Measurements from ENCODE around the gene KDM7A.
"Not testable (repeated sequence)": the region's sequence is repeated elsewhere in the genome, so short reads cannot be mapped to it uniquely, and the experiment has no call there.

KDM7A gene

DNA sequence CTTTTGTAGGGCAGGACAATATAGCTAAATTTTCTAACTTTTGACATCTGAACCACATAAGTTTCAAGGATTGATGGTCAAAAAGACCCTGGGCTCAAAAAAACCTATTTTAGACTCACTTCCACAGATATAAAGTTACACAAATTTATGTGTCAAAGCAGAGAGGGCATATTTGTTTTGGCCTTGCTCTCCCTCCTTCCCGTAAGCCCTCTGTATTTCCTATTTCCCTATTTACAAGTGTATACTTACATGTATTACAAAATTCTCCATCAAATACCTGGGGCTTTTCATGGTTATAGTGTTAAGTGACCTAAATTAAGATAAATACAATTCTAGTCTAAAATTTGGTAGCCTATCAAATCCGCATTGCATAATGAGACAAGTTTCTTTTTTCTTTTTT lies 2.6 kb downstream of the KDM7A start:
- Histone ChIP-seq H3K4me3 (replicated peaks; ENCODE audit: low read depth, low read length) (no peak overlapping the region), H3K27me3 (replicated peaks; ENCODE audit: control insufficient read depth, insufficient read depth, low read length) (0 out of 2 replicates have a peak, but pooled peaks cover 1% of the 10 kb centered on the region), H3K36me3 (ENCODE audit: control insufficient read depth, insufficient read depth, low read length) (no peaks in the 10 kb centered on the region)
- DNase-seq (ENCODE audit: extremely low read depth, insufficient read length) = no peak
- no peak for TF ChIP-seq CTCF (IDR thresholded peaks at IDR 0.05; ENCODE audit: insufficient read depth, low read length, poor library complexity, severe bottlenecking)

- no peak overlapping the region for H3K4me3 ChIP-seq (replicated peaks; ENCODE audit: low read depth, low read length)
- DNase-seq (ENCODE audit: extremely low read depth, insufficient read length) = no peak
- no peak for TF ChIP-seq CTCF (IDR thresholded peaks at IDR 0.05; ENCODE audit: insufficient read depth, low read length, poor library complexity, severe bottlenecking)
- no peaks in the 10 kb centered on the region for H3K27me3 ChIP-seq (replicated peaks; ENCODE audit: control insufficient read depth, insufficient read depth, low read length)
- H3K36me3 ChIP-seq (ENCODE audit: control insufficient read depth, insufficient read depth, low read length) = no peaks in the 10 kb centered on the region
Measured at GRCh38 chr7:140170375-140170774, 6.4 kb downstream of the KDM7A start.

- no peaks in the 10 kb centered on the region for H3K27me3 ChIP-seq (replicated peaks; ENCODE audit: control insufficient read depth, insufficient read depth, low read length)
- H3K4me3 ChIP-seq (replicated peaks; ENCODE audit: low read depth, low read length) = no peak overlapping the region
- DNase-seq (ENCODE audit: extremely low read depth, insufficient read length) = peak; percentile 8
- no peaks in the 10 kb centered on the region for H3K36me3 ChIP-seq (ENCODE audit: control insufficient read depth, insufficient read depth, low read length)
- no peak for TF ChIP-seq CTCF (IDR thresholded peaks at IDR 0.05; ENCODE audit: insufficient read depth, low read length, poor library complexity, severe bottlenecking)
Measured at GRCh38 chr7:140168816-140169215, 8.0 kb downstream of the KDM7A start.

GRCh38 chr7:140165422-140165821 lies 11.4 kb downstream of the KDM7A start:
- DNase-seq (ENCODE audit: extremely low read depth, insufficient read length) = no peak
- no peak for TF ChIP-seq CTCF (IDR thresholded peaks at IDR 0.05; ENCODE audit: insufficient read depth, low read length, poor library complexity, severe bottlenecking)
- Histone ChIP-seq H3K36me3 (ENCODE audit: control insufficient read depth, insufficient read depth, low read length) (no peaks in the 10 kb centered on the region), H3K4me3 (replicated peaks; ENCODE audit: low read depth, low read length) (no peak overlapping the region), H3K27me3 (replicated peaks; ENCODE audit: control insufficient read depth, insufficient read depth, low read length) (no peaks in the 10 kb centered on the region)

- not testable (repeated sequence) for H3K36me3 ChIP-seq (ENCODE audit: control insufficient read depth, insufficient read depth, low read length); H3K27me3 ChIP-seq (replicated peaks; ENCODE audit: control insufficient read depth, insufficient read depth, low read length); DNase-seq (ENCODE audit: extremely low read depth, insufficient read length); H3K4me3 ChIP-seq (replicated peaks; ENCODE audit: low read depth, low read length)
Measured at GRCh38 chr7:140162081-140162480, 14.7 kb downstream of the KDM7A start.

DNA sequence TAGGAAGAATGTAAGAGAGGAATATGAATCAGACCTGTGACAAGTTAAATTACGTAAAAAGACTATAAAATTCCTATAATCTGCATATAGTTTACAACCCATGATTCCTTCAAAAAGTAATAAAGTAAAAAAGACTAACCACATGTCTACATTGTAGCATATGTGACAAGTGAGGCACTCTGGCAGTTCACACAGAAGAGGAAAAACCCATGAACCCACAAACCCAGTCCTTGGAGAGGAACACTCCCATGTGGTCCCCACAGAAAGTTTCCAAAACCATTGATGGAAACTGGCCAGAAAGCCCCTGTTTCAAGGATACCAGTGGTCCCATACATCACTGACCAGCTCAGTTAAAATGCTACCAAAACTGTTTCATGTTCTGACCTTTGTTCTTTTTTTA lies 15.7 kb downstream of the KDM7A start:
- Histone ChIP-seq H3K4me3 (replicated peaks; ENCODE audit: low read depth, low read length) (no peak overlapping the region), H3K36me3 (ENCODE audit: control insufficient read depth, insufficient read depth, low read length) (no peaks in the 10 kb centered on the region), H3K27me3 (replicated peaks; ENCODE audit: control insufficient read depth, insufficient read depth, low read length) (no peaks in the 10 kb centered on the region)
- TF ChIP-seq CTCF (IDR thresholded peaks at IDR 0.05; ENCODE audit: insufficient read depth, low read length, poor library complexity, severe bottlenecking) = no peak
- DNase-seq (ENCODE audit: extremely low read depth, insufficient read length) = no peak

Measured in GM06990 (cell line).